PC-9 (cell line): ENCODE data around the gene MYO10.

Experiments used
- EZH2 ChIP-seq: fragments of 200-600 bp; sonication (generic); IDR thresholded peaks from 2 replicates; pipeline ENCODE4 v1.8.0; 2017; ENCODE audit warnings: antibody characterized with exemption, low read depth
- TF ChIP-seq, protein P1 (sequence below): fragments of 200-600 bp; sonication (generic); conservative IDR thresholded peaks from 2 replicates; pipeline ENCODE4 v1.6.1; 2017; ENCODE audit warnings: mixed run types, antibody characterized with exemption, mild to moderate bottlenecking, moderate library complexity

GRCh38 chr5:16664368-16664767 lies 271.7 kb downstream of the MYO10 start:
- TF ChIP-seq, protein P1, sequence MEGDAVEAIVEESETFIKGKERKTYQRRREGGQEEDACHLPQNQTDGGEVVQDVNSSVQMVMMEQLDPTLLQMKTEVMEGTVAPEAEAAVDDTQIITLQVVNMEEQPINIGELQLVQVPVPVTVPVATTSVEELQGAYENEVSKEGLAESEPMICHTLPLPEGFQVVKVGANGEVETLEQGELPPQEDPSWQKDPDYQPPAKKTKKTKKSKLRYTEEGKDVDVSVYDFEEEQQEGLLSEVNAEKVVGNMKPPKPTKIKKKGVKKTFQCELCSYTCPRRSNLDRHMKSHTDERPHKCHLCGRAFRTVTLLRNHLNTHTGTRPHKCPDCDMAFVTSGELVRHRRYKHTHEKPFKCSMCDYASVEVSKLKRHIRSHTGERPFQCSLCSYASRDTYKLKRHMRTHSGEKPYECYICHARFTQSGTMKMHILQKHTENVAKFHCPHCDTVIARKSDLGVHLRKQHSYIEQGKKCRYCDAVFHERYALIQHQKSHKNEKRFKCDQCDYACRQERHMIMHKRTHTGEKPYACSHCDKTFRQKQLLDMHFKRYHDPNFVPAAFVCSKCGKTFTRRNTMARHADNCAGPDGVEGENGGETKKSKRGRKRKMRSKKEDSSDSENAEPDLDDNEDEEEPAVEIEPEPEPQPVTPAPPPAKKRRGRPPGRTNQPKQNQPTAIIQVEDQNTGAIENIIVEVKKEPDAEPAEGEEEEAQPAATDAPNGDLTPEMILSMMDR, result no peak
- TF ChIP-seq EZH2, result no peak
